K562 (cell line): ENCODE results near the gene FRMPD2. TPM values are rescaled to one million over a fixed set of nuclear protein-coding genes. Genes with fewer than 3 reads are reported as not detected.

ENCODE experiments used
- CBFA2T2 ChIP-seq: fragments of 450-650 bp; conservative IDR thresholded peaks from 2 replicates; pipeline ENCODE4 v1.6.1; 2017; ENCODE audit warnings: mild to moderate bottlenecking
- CEBPG ChIP-seq, 3 experiments: fragments of 200-800 bp in 1 of 3; sonication (Bioruptor generic) in 1 of 3; sonication (generic) in 1 of 3; formaldehyde crosslinking in 1 of 3; IDR thresholded peaks in 2 of 3; conservative IDR thresholded peaks in 1 of 3; 2 replicates each; pipeline versions ENCODE4 v1.6.1 to v1.8.0; 2016 to 2022; ENCODE audit warnings: missing compliant biosample characterization in 2 of 3, missing genetic modification characterization in 2 of 3, mild to moderate bottlenecking in 1 of 3, missing genetic modification reagents in 1 of 3
- HLTF ChIP-seq: fragments of 450-650 bp; IDR thresholded peaks from 2 replicates; pipeline ENCODE4 v1.6.1; 2016
- KDM1A ChIP-seq, 2 experiments: fragments of 450-650 bp; IDR thresholded peaks; 2 replicates each; pipeline ENCODE4 v1.6.1; 2016; ENCODE audit warnings: mild to moderate bottlenecking in 2 of 2
- NFIC ChIP-seq: fragments of 450-650 bp; IDR thresholded peaks from 2 replicates; pipeline ENCODE4 v1.6.1; 2017; ENCODE audit warnings: mild to moderate bottlenecking, inconsistent platforms
- RAD51 ChIP-seq: fragments of 450-650 bp; IDR thresholded peaks from 2 replicates; pipeline ENCODE4 v1.7.1; 2016; ENCODE audit warnings: low read depth, mild to moderate bottlenecking, borderline replicate concordance
- TOE1 ChIP-seq, 2 experiments: fragments of 450-650 bp in 1 of 2; sonication (generic) in 1 of 2; formaldehyde crosslinking in 1 of 2; IDR thresholded peaks; 2 replicates each; pipeline versions ENCODE4 v1.7.1 to v1.8.0; 2016 to 2022; ENCODE audit warnings: borderline replicate concordance in 2 of 2, mild to moderate bottlenecking in 2 of 2, antibody characterized with exemption in 1 of 2, inconsistent platforms in 1 of 2, low read depth in 1 of 2, missing genetic modification reagents in 1 of 2, moderate library complexity in 1 of 2
- TRIM24 ChIP-seq, 2 experiments: fragments of 450-650 bp; IDR thresholded peaks; 2 replicates each; pipeline ENCODE4 v1.6.1; 2016
- ZNF41 ChIP-seq: fragments of 250-450 bp; sonication (Bioruptor Pico); conservative IDR thresholded peaks from 2 replicates; pipeline ENCODE4 v1.4.0; 2020; ENCODE audit warnings: mild to moderate bottlenecking
- polyA plus RNA-seq, 8 experiments: library from polyadenylated mRNA; depleted of rRNA in 4 of 8; stranded (reverse) in 5 of 8; unstranded in 3 of 8; fragments of >200 nt; fragmentation: Nextera tagmentation in 2 of 8; fragmentation: Illumina TruSeq in 1 of 8; extraction: Ambion mirVana in 2 of 8; extraction: Trizol in 1 of 8; gene quantifications; 2 replicates each; pipeline versions ENCODE4 v1.2.1 to v1.2.3, GENCODE V29; 2011 to 2014; ENCODE audit warnings: inconsistent platforms in 1 of 8, missing spikeins in 1 of 8
- total RNA-seq, 7 experiments: library from RNA; depleted of rRNA in 6 of 7; stranded (reverse); fragments of >200 nt in 6 of 7; fragmentation: Illumina TruSeq in 2 of 7; extraction: Trizol in 2 of 7; gene quantifications; 2 replicates each; pipeline versions ENCODE4 v1.2.1 to v1.2.3, GENCODE V29; 2011 to 2021; ENCODE audit warnings: low replicate concordance in 1 of 7
- TF ChIP-seq, protein P1 (sequence below): fragments of 450-650 bp; IDR thresholded peaks from 2 replicates; pipeline ENCODE4 v1.6.1; 2016; ENCODE audit warnings: mild to moderate bottlenecking, moderate library complexity
- TF ChIP-seq, protein P2 (sequence below): fragments of 450-650 bp; IDR thresholded peaks from 2 replicates; pipeline ENCODE4 v1.6.1; 2018; ENCODE audit not compliant: partially characterized antibody

FRMPD2 gene
- total and polyA plus RNA-seq, 9 of the 15 experiments (the other 6 are each of a cell fraction or from before 2014, with no cell fraction given), result 0.12 to 0.95 (median 0.33) TPM

DNA sequence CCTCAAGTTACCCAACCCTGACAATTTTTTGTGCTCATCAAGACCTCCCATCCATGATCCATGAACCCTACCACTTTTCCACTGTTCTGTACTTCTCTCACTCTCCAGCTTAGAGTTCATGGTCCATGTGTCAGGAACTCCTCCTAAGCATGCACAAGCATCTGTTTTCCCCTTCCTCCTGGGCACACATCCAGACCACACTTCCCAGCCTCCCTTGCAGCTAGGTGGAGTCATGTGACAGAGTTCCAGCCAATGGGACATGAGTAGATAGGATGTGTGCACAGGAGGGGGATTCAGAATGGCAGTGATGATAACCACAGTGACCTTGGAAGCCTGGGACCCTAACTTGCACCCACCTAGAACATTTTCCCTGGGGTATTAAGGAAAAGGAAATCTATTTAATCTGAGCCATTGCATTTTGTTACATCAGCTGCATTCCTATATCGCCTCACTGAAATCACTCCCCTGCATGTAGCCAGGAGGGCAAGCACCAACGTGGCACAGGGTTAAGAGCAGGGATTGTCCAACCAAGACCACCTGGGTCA lies 9.6 kb upstream of the FRMPD2 start (continued):
- TF ChIP-seq, protein P1, sequence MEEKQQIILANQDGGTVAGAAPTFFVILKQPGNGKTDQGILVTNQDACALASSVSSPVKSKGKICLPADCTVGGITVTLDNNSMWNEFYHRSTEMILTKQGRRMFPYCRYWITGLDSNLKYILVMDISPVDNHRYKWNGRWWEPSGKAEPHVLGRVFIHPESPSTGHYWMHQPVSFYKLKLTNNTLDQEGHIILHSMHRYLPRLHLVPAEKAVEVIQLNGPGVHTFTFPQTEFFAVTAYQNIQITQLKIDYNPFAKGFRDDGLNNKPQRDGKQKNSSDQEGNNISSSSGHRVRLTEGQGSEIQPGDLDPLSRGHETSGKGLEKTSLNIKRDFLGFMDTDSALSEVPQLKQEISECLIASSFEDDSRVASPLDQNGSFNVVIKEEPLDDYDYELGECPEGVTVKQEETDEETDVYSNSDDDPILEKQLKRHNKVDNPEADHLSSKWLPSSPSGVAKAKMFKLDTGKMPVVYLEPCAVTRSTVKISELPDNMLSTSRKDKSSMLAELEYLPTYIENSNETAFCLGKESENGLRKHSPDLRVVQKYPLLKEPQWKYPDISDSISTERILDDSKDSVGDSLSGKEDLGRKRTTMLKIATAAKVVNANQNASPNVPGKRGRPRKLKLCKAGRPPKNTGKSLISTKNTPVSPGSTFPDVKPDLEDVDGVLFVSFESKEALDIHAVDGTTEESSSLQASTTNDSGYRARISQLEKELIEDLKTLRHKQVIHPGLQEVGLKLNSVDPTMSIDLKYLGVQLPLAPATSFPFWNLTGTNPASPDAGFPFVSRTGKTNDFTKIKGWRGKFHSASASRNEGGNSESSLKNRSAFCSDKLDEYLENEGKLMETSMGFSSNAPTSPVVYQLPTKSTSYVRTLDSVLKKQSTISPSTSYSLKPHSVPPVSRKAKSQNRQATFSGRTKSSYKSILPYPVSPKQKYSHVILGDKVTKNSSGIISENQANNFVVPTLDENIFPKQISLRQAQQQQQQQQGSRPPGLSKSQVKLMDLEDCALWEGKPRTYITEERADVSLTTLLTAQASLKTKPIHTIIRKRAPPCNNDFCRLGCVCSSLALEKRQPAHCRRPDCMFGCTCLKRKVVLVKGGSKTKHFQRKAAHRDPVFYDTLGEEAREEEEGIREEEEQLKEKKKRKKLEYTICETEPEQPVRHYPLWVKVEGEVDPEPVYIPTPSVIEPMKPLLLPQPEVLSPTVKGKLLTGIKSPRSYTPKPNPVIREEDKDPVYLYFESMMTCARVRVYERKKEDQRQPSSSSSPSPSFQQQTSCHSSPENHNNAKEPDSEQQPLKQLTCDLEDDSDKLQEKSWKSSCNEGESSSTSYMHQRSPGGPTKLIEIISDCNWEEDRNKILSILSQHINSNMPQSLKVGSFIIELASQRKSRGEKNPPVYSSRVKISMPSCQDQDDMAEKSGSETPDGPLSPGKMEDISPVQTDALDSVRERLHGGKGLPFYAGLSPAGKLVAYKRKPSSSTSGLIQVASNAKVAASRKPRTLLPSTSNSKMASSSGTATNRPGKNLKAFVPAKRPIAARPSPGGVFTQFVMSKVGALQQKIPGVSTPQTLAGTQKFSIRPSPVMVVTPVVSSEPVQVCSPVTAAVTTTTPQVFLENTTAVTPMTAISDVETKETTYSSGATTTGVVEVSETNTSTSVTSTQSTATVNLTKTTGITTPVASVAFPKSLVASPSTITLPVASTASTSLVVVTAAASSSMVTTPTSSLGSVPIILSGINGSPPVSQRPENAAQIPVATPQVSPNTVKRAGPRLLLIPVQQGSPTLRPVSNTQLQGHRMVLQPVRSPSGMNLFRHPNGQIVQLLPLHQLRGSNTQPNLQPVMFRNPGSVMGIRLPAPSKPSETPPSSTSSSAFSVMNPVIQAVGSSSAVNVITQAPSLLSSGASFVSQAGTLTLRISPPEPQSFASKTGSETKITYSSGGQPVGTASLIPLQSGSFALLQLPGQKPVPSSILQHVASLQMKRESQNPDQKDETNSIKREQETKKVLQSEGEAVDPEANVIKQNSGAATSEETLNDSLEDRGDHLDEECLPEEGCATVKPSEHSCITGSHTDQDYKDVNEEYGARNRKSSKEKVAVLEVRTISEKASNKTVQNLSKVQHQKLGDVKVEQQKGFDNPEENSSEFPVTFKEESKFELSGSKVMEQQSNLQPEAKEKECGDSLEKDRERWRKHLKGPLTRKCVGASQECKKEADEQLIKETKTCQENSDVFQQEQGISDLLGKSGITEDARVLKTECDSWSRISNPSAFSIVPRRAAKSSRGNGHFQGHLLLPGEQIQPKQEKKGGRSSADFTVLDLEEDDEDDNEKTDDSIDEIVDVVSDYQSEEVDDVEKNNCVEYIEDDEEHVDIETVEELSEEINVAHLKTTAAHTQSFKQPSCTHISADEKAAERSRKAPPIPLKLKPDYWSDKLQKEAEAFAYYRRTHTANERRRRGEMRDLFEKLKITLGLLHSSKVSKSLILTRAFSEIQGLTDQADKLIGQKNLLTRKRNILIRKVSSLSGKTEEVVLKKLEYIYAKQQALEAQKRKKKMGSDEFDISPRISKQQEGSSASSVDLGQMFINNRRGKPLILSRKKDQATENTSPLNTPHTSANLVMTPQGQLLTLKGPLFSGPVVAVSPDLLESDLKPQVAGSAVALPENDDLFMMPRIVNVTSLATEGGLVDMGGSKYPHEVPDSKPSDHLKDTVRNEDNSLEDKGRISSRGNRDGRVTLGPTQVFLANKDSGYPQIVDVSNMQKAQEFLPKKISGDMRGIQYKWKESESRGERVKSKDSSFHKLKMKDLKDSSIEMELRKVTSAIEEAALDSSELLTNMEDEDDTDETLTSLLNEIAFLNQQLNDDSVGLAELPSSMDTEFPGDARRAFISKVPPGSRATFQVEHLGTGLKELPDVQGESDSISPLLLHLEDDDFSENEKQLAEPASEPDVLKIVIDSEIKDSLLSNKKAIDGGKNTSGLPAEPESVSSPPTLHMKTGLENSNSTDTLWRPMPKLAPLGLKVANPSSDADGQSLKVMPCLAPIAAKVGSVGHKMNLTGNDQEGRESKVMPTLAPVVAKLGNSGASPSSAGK, result 0 out of 2 replicates have a peak, but pooled peaks have one; percentile 15
- TF ChIP-seq ZNF41 (CRISPR knock-in tag), result no peak
- TF ChIP-seq HLTF, result peak; percentile 69; the same call in 1 of the 2 replicates
- peak; percentile 74; the same call in 1 of the 2 replicates for TF ChIP-seq TOE1 (IDR thresholded peaks at IDR 0.05; ENCODE audit: borderline replicate concordance)
- no peak for TF ChIP-seq TOE1 (CRISPR knock-in tag; IDR thresholded peaks at IDR 0.05; ENCODE audit: borderline replicate concordance, low read depth)
- 0 out of 2 replicates have a peak, but pooled peaks have one; percentile 15 for TF ChIP-seq CBFA2T2
- TF ChIP-seq NFIC, result peak; percentile 61
- peak; percentile 75 for TF ChIP-seq CEBPG (CRISPR knock-in tag; IDR thresholded peaks at IDR 0.05)
- no peak for TF ChIP-seq CEBPG (tag; conservative IDR thresholded peaks at IDR 0.05 in 1 of 2, IDR thresholded peaks at IDR 0.05 in 1 of 2)
- peak; percentile 76 for TF ChIP-seq RAD51
- no peak for TF ChIP-seq KDM1A (IDR thresholded peaks at IDR 0.05)
- TF ChIP-seq TRIM24 (IDR thresholded peaks at IDR 0.05), result peak; percentile 93 to 95
- TF ChIP-seq, protein P2, sequence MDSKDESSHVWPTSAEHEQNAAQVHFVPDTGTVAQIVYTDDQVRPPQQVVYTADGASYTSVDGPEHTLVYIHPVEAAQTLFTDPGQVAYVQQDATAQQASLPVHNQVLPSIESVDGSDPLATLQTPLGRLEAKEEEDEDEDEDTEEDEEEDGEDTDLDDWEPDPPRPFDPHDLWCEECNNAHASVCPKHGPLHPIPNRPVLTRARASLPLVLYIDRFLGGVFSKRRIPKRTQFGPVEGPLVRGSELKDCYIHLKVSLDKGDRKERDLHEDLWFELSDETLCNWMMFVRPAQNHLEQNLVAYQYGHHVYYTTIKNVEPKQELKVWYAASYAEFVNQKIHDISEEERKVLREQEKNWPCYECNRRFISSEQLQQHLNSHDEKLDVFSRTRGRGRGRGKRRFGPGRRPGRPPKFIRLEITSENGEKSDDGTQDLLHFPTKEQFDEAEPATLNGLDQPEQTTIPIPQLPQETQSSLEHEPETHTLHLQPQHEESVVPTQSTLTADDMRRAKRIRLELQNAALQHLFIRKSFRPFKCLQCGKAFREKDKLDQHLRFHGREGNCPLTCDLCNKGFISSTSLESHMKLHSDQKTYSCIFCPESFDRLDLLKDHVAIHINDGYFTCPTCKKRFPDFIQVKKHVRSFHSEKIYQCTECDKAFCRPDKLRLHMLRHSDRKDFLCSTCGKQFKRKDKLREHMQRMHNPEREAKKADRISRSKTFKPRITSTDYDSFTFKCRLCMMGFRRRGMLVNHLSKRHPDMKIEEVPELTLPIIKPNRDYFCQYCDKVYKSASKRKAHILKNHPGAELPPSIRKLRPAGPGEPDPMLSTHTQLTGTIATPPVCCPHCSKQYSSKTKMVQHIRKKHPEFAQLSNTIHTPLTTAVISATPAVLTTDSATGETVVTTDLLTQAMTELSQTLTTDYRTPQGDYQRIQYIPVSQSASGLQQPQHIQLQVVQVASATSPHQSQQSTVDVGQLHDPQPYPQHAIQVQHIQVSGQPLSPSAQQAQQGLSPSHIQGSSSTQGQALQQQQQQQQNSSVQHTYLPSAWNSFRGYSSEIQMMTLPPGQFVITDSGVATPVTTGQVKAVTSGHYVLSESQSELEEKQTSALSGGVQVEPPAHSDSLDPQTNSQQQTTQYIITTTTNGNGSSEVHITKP, result peak; percentile 79
